ENCODE data around the gene NDUFV3.

DNA sequence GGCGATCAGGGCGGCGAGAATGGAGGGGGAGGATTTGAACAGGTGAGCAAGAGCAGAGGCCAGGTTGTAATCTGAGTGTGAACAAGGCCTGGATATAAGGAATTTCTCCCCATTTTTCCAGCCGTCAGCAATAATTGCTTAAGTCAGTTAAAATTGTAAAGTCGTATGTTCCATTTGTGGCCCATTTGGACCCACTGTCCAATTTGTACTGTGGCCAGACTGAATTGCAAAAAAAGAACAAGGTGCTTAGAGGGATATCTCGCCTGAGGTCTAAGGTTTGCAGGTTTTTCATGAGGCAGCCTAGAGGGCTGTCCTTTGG lies 31.3 kb downstream of the NDUFV3 start:
- no peak for TF ChIP-seq YY1 (IDR thresholded peaks at IDR 0.05; ENCODE audit: insufficient read depth, insufficient read length)
- no peak for TF ChIP-seq SUZ12 (IDR thresholded peaks at IDR 0.05; ENCODE audit: extremely low read depth, insufficient read depth, insufficient read length)
- TF ChIP-seq ZNF274 (IDR thresholded peaks at IDR 0.05; ENCODE audit: low read depth, low read length) = no peak
